Spinal cord (tissue), 10 donors: ENCODE data around the gene REM2. TPM values are rescaled to one million over a fixed set of nuclear protein-coding genes. Genes with fewer than 3 reads are reported as not detected.

Experiments
- DNase-seq, 6 donors: peaks; one replicate each; pipeline versions ENCODE4 v3.0.0 to v3.0.0-alpha.2; 2013 to 2015; ENCODE audit warnings: low spot score in 6 of 6, low read depth in 4 of 6
- H3K27ac ChIP-seq: one replicate; pipeline ENCODE4 v1.5.1; 2013; ENCODE audit warnings: low read depth, low read length, control low read depth
- H3K27me3 ChIP-seq: one replicate; pipeline ENCODE4 v1.6.1; 2013; ENCODE audit warnings: low read length; ENCODE audit not compliant: control insufficient read depth, insufficient read depth
- H3K36me3 ChIP-seq: one replicate; pipeline ENCODE4 v1.6.1; 2013; ENCODE audit warnings: low read length; ENCODE audit not compliant: control insufficient read depth, insufficient read depth
- H3K4me1 ChIP-seq: one replicate; pipeline ENCODE4 v1.6.1; 2013; ENCODE audit warnings: low read length; ENCODE audit not compliant: control insufficient read depth, insufficient read depth
- H3K4me3 ChIP-seq: one replicate; pipeline ENCODE4 v1.5.1; 2013; ENCODE audit warnings: low read depth, low read length, control low read depth
- H3K9me3 ChIP-seq: one replicate; pipeline ENCODE4 v1.6.1; 2013; ENCODE audit warnings: low read length; ENCODE audit not compliant: control insufficient read depth, insufficient read depth
- WGBS: methylation state at CpG from one replicate; pipeline ENCODE4 v1.1.5; 2013; ENCODE audit warnings: missing lambda C conversion rate; ENCODE audit not compliant: insufficient coverage; 5-methylcytosine and 5-hydroxymethylcytosine counted together
- polyA plus RNA-seq, 2 donors: library from polyadenylated mRNA; unstranded; fragments of 120-200 nt; gene quantifications; one replicate each; pipeline ENCODE4 v1.2.1, GENCODE V29; 2013; ENCODE audit not compliant: insufficient read length in 2 of 2
- total RNA-seq, 2 donors: library from RNA; depleted of rRNA in 1 of 2; stranded (reverse); fragments of 120-200 nt in 1 of 2; fragments of >200 nt in 1 of 2; gene quantifications; one replicate each; pipeline versions ENCODE4 v1.2.3 to v1.2.4, GENCODE V29; 2013 to 2014
- donor health status: healthy.

The REM2 gene
- total and polyA plus RNA-seq, 4 donors = 1.3 to 8.9 (median 5.2) TPM

- 73% methylated on average over 7 of the region's 10 CpGs for WGBS
- DNase-seq = no peak
- H3K27me3 ChIP-seq = no peaks in the 10 kb centered on the region
Observed at GRCh38 chr14:22872833-22873520, 10.0 kb upstream of the REM2 start.

DNA sequence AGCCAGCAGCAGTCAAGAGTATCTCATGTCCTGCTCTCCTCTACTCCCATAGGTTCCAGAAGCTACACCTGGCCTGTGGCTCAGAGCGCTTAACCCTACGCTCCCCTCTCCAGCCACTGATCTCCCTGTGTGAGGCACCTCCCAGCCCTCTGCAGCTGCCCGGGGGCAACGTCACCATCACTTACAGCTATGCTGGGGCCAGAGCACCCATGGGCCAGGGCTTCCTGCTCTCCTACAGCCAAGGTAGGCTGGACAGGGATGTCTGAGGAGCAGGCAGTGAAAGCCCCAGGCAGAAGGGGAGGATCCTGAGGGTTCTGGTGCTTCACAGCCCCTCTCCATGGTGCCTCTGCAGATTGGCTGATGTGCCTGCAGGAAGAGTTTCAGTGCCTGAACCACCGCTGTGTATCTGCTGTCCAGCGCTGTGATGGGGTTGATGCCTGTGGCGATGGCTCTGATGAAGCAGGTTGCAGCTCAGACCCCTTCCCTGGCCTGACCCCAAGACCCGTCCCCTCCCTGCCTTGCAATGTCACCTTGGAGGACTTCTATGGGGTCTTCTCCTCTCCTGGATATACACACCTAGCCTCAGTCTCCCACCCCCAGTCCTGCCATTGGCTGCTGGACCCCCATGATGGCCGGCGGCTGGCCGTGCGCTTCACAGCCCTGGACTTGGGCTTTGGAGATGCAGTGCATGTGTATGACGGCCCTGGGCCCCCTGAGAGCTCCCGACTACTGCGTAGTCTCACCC is 7.8 kb upstream of the REM2 start:
- H3K9me3 ChIP-seq = no peaks in the 10 kb centered on the region
- H3K27me3 ChIP-seq = no peaks in the 10 kb centered on the region
- DNase-seq = no peak
- 92% methylated on average over 15 of the region's 15 CpGs for WGBS
- no peak overlapping the region for H3K27ac ChIP-seq
- H3K36me3 ChIP-seq = peaks cover 44% of the 10 kb centered on the region
- no peak overlapping the region for H3K4me3 ChIP-seq
- H3K4me1 ChIP-seq = peaks cover 12% of the 10 kb centered on the region

More at GRCh38 chr14:22872833-22873520, 10.0 kb upstream of the REM2 start:
- Histone ChIP-seq H3K27ac (peak overlapping the region; percentile 67), H3K4me3 (peak overlapping the region; percentile 55), H3K4me1 (peaks cover 14% of the 10 kb centered on the region), H3K9me3 (no peaks in the 10 kb centered on the region), H3K36me3 (peaks cover 32% of the 10 kb centered on the region)

DNA sequence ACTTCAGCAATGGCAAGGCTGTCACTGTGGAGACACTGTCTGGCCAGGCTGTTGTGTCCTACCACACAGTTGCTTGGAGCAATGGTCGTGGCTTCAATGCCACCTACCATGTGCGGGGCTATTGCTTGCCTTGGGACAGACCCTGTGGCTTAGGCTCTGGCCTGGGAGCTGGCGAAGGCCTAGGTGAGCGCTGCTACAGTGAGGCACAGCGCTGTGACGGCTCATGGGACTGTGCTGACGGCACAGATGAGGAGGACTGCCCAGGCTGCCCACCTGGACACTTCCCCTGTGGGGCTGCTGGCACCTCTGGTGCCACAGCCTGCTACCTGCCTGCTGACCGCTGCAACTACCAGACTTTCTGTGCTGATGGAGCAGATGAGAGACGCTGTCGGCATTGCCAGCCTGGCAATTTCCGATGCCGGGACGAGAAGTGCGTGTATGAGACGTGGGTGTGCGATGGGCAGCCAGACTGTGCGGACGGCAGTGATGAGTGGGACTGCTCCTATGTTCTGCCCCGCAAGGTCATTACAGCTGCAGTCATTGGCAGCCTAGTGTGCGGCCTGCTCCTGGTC is 7.2 kb upstream of the REM2 start:
- H3K9me3 ChIP-seq = no peaks in the 10 kb centered on the region
- H3K4me1 ChIP-seq = peaks cover 9% of the 10 kb centered on the region
- no peak overlapping the region for H3K27ac ChIP-seq
- WGBS = 94% methylated on average over 20 of the region's 20 CpGs
- H3K36me3 ChIP-seq = peaks cover 44% of the 10 kb centered on the region
- no peaks in the 10 kb centered on the region for H3K27me3 ChIP-seq
- H3K4me3 ChIP-seq = no peak overlapping the region
- DNase-seq = no peak

- no peak overlapping the region for H3K4me3 ChIP-seq
- no peaks in the 10 kb centered on the region for H3K27me3 ChIP-seq
- H3K27ac ChIP-seq = no peak overlapping the region
- peaks cover 8% of the 10 kb centered on the region for H3K4me1 ChIP-seq
- peaks cover 44% of the 10 kb centered on the region for H3K36me3 ChIP-seq
- 95% methylated on average over 22 of the region's 22 CpGs for WGBS
- H3K9me3 ChIP-seq = no peaks in the 10 kb centered on the region
- DNase-seq = no peak
Observed at GRCh38 chr14:22877000-22877501, 6.0 kb upstream of the REM2 start.

GRCh38 chr14:22878271-22879246 is 4.5 kb upstream of the REM2 start:
- no peak for DNase-seq
- WGBS = 80% methylated on average over 7 of the region's 8 CpGs
- no peak overlapping the region for H3K4me3 ChIP-seq
- H3K27ac ChIP-seq = no peak overlapping the region
- H3K4me1 ChIP-seq = peaks cover 16% of the 10 kb centered on the region
- no peaks in the 10 kb centered on the region for H3K27me3 ChIP-seq
- H3K36me3 ChIP-seq = peaks cover 44% of the 10 kb centered on the region
- H3K9me3 ChIP-seq = no peaks in the 10 kb centered on the region

DNA sequence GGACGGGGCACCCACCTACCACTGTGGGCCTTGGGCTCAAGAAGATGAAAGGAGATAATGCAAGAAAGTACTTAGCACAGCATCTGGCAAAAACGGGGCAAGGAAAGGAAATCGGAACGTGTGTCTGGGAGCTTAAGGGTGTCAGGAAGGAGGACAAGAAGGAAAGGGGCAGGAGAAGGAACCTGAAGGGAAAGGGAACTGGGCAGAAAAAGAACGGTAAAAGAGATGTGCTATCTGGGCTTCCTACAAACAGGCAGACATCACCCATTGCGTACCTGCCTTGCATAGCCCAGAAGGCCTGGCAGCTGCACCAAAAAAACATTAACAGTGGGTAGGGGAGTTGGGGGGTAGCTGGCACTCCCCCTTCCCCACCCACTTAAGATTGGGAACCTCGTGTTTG is 958 bp upstream of the REM2 start:
- Histone ChIP-seq H3K27ac (no peak overlapping the region), H3K27me3 (no peaks in the 10 kb centered on the region), H3K9me3 (no peaks in the 10 kb centered on the region), H3K36me3 (peaks cover 20% of the 10 kb centered on the region), H3K4me1 (peaks cover 42% of the 10 kb centered on the region), H3K4me3 (no peak overlapping the region)
- WGBS = 53% methylated on average over 4 of the region's 7 CpGs
- DNase-seq = no peak

DNA sequence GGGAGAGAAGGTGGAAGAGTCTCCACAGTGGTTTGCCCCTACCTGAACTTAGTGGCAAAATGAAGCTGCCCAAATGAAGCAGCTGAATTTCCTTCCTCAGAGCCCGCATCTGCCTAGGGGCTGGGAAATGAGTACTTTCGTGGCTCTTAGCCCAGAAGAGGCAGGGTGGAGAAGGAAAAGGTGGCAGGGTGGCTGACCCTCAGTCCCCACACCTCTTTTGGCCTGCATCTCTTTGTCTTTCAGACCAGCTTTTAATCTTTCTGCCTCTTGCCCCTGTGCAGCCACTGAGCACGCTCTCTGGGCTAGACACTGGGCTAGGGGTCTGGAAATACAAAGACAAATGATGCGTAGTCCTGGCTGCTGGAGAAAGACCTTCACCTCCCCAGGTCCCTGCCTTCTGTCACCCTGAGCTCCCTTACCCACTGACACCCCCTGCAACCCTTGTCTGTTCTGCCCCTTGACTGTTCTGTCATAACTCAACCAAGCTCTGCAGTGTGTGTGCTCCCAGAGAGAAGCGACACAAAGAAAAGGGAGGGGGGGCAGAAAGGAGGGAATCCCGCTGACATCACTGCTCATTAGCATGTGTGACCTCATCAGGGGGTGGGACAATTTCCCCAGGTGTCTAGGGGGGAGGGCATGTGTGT is 371 bp upstream of the REM2 start:
- Histone ChIP-seq H3K36me3 (peaks cover 15% of the 10 kb centered on the region), H3K4me1 (peaks cover 48% of the 10 kb centered on the region), H3K4me3 (no peak overlapping the region), H3K9me3 (no peaks in the 10 kb centered on the region), H3K27ac (peak overlapping the region; percentile 19), H3K27me3 (no peaks in the 10 kb centered on the region)
- peak in 3 of 6 donors; percentile 81 to 98 (median 95) for DNase-seq
- 13% methylated on average over 4 of the region's 6 CpGs for WGBS

DNA sequence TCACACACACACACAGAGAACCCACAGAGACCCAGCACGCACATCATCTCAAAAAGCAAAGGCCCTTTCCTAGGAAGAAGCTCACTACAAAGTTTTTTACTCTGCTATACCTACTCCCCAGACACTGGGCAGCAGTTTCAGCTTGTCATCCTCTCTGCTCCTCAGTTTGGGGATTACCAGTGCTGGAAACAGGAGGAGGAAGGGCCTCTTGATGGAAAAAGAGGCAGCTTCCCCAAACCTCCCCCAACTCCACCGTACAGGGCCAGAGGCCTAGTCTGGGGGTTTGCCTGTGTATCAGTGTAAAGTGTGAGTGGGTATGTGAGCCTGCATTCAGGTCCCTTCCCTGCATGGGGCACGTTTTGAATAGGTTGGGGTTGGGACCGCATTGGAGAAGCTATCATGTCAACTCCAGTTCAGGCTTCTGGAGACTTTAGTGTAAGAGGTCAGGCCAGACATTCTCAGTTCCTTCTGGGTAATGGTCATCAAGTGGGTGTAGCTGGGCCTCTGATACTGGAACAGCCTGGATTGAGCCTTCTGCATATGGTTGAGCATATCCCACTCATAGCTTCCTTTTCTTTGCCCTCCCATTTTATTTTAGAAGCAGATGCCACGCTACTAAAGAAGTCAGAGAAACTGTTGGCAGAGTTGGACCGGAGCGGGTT is 1.2 kb downstream of the REM2 start:
- peaks cover 53% of the 10 kb centered on the region for H3K4me1 ChIP-seq
- H3K9me3 ChIP-seq = no peaks in the 10 kb centered on the region
- DNase-seq = no peak
- WGBS = 69% methylated on average over 6 of the region's 7 CpGs
- H3K36me3 ChIP-seq = peaks cover 3% of the 10 kb centered on the region
- no peak overlapping the region for H3K27ac ChIP-seq
- no peak overlapping the region for H3K4me3 ChIP-seq
- no peaks in the 10 kb centered on the region for H3K27me3 ChIP-seq
